HepG2 (cell line): ENCODE data around the gene CDHR1. TPM values are rescaled to one million over a fixed set of nuclear protein-coding genes. Genes with fewer than 3 reads are reported as not detected.
"Not testable (repeated sequence)": the region's sequence is repeated elsewhere in the genome, so short reads cannot be mapped to it uniquely, and the experiment has no call there.

ENCODE experiments used
- ATAC-seq: fragments of 200-7000 bp; cut with Tn5 transposase; 3 replicates; pipeline ENCODE4 v1.9.1; 2020; ENCODE audit warnings: mild to moderate bottlenecking, moderate library complexity
- BruUV-seq: library from RNA; stranded (reverse); fragments of 400-500 nt; replicated peaks from 2 replicates; lab custom pipeline; 2021; lab: Mats Ljungman, UMichigan
- CTCF ChIA-PET: fragments of 300-600 bp; formaldehyde crosslinking; extraction: SDS; loops from one replicate; lab custom pipeline; 2021; ENCODE audit warnings: low total read pairs, inconsistent platforms, low intra/inter-chr PET ratio; lab: Yijun Ruan, JAX
- POLR2A ChIA-PET: fragments of 350-600 bp; sonication (Branson Sonifier 250); formaldehyde crosslinking; loops from one replicate; lab custom pipeline; 2020; ENCODE audit warnings: antibody characterized with exemption, inconsistent platforms; lab: Yijun Ruan, JAX
- DNase-seq: peaks from one replicate; pipeline ENCODE4 v3.0.0-alpha.2; 2015; ENCODE audit warnings: low spot score
- FAIRE-seq: peaks from 3 replicates; lab custom pipeline; 2011; peaks lifted over from hg19 to GRCh38; lab: Jason Lieb, UNC
- H2AFZ ChIP-seq: one replicate; pipeline ENCODE4 v1.6.1; 2011; ENCODE audit warnings: low read length, inconsistent platforms
- H3K27ac ChIP-seq: fragments of 300-600 bp; 3 replicates; pipeline ENCODE4 v1.8.0; 2011; ENCODE audit warnings: mixed run types, mild to moderate bottlenecking, mixed read lengths, low read length, inconsistent platforms; ENCODE audit not compliant: insufficient read depth; ENCODE audit errors: extremely low read length
- H3K27me3 ChIP-seq, 2 experiments: fragments of 200-600 bp in 1 of 2; 2 replicates in 1 of 2; 3 replicates in 1 of 2; pipeline versions ENCODE4 v1.6.0 to v1.8.0; 2011; ENCODE audit warnings: low read length in 2 of 2, mild to moderate bottlenecking in 2 of 2, moderate library complexity in 2 of 2, inconsistent platforms in 1 of 2; ENCODE audit not compliant: insufficient read depth in 2 of 2, control insufficient read depth in 1 of 2
- H3K36me3 ChIP-seq, 2 experiments: fragments of 200-600 bp in 1 of 2; replicated peaks in 1 of 2; 2 replicates in 1 of 2; 3 replicates in 1 of 2; pipeline versions ENCODE4 v1.5.1 to v1.8.0; 2011; ENCODE audit warnings: low read length in 2 of 2, inconsistent platforms in 1 of 2; ENCODE audit not compliant: insufficient read depth in 2 of 2, control insufficient read depth in 1 of 2
- H3K4me1 ChIP-seq: 2 replicates; pipeline ENCODE4 v1.5.1; 2012; ENCODE audit warnings: low read length, inconsistent platforms; ENCODE audit not compliant: insufficient read depth
- H3K4me2 ChIP-seq: 2 replicates; pipeline ENCODE4 v1.6.0; 2011; ENCODE audit warnings: low read depth, low read length, inconsistent platforms
- H3K4me3 ChIP-seq, 3 experiments: fragments of 200-600 bp in 1 of 3; sonication (generic), shearing (Covaris generic) in 1 of 3; replicated peaks in 1 of 3; 2 replicates each; pipeline ENCODE4 v1.5.1; 2011 to 2016; ENCODE audit warnings: low read length in 3 of 3, inconsistent platforms in 2 of 3, low read depth in 2 of 3, mild to moderate bottlenecking in 2 of 3, control low read depth in 1 of 3, mixed read lengths in 1 of 3; ENCODE audit not compliant: insufficient read depth in 1 of 3
- H3K79me2 ChIP-seq: one replicate; pipeline ENCODE4 v1.6.1; 2011; ENCODE audit warnings: low read length, inconsistent platforms; ENCODE audit not compliant: insufficient read depth
- H3K9ac ChIP-seq: 2 replicates; pipeline ENCODE4 v1.6.0; 2011; ENCODE audit warnings: mild to moderate bottlenecking, low read depth, low read length, inconsistent platforms; ENCODE audit not compliant: insufficient read depth
- H3K9me3 ChIP-seq: 2 replicates; pipeline ENCODE4 v1.5.1; 2012; ENCODE audit warnings: mild to moderate bottlenecking, low read length
- H4K20me1 ChIP-seq: 2 replicates; pipeline ENCODE4 v1.6.0; 2011; ENCODE audit warnings: inconsistent platforms, mild to moderate bottlenecking, low read length, moderate library complexity; ENCODE audit not compliant: insufficient read depth
- WGBS: methylation state at CpG from one replicate; pipeline ENCODE4 v1.1.6; 2017; ENCODE audit warnings: low lambda C conversion rate; 5-methylcytosine and 5-hydroxymethylcytosine counted together
- in situ Hi-C: cut with HindIII; loops from 2 replicates; pipeline ENCODE4 v1.10.0; 2017; ENCODE audit warnings: low pct_unique_long_range_greater_than_20kb; ENCODE audit not compliant: extremely low pct_ligation_motif_present
- intact Hi-C: fragments of 100-400 bp; cut with micrococcal nuclease; formaldehyde crosslinking; loops from one replicate; pipeline ENCODE4 v1.10.0; 2022; ENCODE audit not compliant: unreplicated experiment
- polyA plus RNA-seq, 8 experiments: library from polyadenylated mRNA; depleted of rRNA in 3 of 8; stranded (reverse) in 7 of 8; unstranded in 1 of 8; fragments of >200 nt; fragmentation: Illumina TruSeq in 4 of 8; extraction: Trizol in 4 of 8; gene quantifications; 2 replicates each; pipeline versions ENCODE4 v1.2.1 to v1.2.3, GENCODE V29; 2011 to 2016; ENCODE audit warnings: low read depth in 4 of 8, missing spikeins in 1 of 8, mixed read lengths in 1 of 8; ENCODE audit not compliant: insufficient read depth in 1 of 8
- total RNA-seq, 5 experiments: library from RNA; depleted of rRNA; stranded (reverse); fragments of >200 nt; fragmentation: Illumina TruSeq; extraction: Trizol; gene quantifications; 2 replicates each; pipeline ENCODE4 v1.2.3, GENCODE V29; 2016; ENCODE audit warnings: low read depth in 1 of 5

Gene CDHR1
- total and polyA plus RNA-seq, 2 of the 13 experiments (the other 11 are each of a cell fraction or from before 2014, with no cell fraction given): 0.04 to 0.09 TPM

DNA sequence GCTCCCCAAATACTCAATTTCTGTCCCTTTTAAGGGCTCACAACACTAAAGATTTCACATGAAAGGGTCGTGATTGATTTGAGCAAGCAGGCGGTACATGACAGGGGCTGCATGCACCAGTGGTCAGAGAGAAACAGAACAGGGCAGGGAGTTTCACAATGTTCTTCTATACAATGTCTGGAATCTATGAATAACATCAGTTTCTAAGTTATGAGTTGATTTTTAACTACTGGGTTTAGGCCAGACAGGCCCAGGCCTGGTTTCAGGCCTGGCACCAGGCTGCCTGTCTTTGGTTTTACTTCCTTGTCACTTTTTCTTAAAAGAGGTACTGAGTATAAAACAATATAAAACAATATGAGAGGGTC, 27.1 kb upstream of the CDHR1 start:
- H3K27ac ChIP-seq, H3K9me3 ChIP-seq, POLR2A ChIA-PET, ATAC-seq, H3K79me2 ChIP-seq, FAIRE-seq, intact Hi-C loops, H3K4me3 ChIP-seq, H3K9ac ChIP-seq, H3K4me2 ChIP-seq, DNase-seq, H2AFZ ChIP-seq, H3K36me3 ChIP-seq, in situ Hi-C loops, H4K20me1 ChIP-seq, H3K27me3 ChIP-seq, CTCF ChIA-PET, BruUV-seq: not testable (repeated sequence)
- WGBS: 19% methylated on average over 2 of the region's 2 CpGs
- peaks cover 10% of the 10 kb centered on the region for H3K4me1 ChIP-seq

DNA sequence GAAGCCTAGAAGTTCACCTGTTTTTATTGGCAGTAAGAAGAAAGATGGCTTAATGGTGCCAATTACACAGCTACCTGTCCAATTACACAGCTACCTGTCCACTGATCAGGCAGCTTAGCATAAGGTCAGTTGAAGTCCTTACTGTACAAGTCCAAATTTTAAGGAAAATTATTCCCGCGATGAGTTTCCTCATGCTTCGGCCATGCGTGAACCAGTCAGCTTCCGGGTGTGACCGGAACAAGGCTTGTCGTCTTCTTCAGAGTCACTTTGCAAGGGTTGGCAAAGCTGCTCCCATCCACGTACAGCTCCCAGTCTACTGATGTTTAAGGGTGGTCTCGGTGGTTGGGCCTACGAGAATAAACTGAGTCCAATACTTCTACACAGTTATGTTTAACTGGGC, 26.0 kb upstream of the CDHR1 start:
- in situ Hi-C loops, H3K27ac ChIP-seq, DNase-seq, BruUV-seq, intact Hi-C loops, FAIRE-seq, ATAC-seq, H3K79me2 ChIP-seq, H3K4me2 ChIP-seq, CTCF ChIA-PET, H3K9ac ChIP-seq, H3K4me3 ChIP-seq, POLR2A ChIA-PET, H2AFZ ChIP-seq, H3K36me3 ChIP-seq, H3K9me3 ChIP-seq, H4K20me1 ChIP-seq: not testable (repeated sequence)
- peaks cover 18% of the 10 kb centered on the region for H3K4me1 ChIP-seq
- H3K27me3 ChIP-seq: peaks cover 1 to 16% of the 10 kb centered on the region in 2 experiments; a peak in 4 of 5 replicates
- WGBS: 83% methylated on average over 10 of the region's 10 CpGs

DNA sequence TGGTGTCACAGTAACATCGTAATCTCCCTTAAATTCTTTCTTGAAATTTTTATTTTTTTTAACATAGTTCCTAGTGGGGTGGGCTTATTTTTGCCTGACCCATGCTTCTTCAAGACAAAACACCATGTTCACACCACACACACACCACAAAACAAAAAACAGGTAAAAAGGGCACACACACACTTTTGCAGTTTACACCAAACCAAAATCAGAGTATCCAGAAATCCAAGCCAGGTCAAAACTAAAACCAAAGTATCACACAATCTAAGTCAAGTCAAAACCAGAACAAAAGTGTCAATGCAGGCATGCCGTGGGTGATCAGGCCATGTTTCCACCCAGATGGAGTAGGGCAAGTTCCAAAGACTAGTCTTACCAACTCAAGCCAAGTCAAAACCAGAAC, 23.1 kb upstream of the CDHR1 start:
- ATAC-seq, H3K79me2 ChIP-seq, H4K20me1 ChIP-seq, H2AFZ ChIP-seq, in situ Hi-C loops, H3K9me3 ChIP-seq, H3K4me3 ChIP-seq, BruUV-seq, DNase-seq, CTCF ChIA-PET, POLR2A ChIA-PET, H3K27ac ChIP-seq, intact Hi-C loops, FAIRE-seq, H3K36me3 ChIP-seq, H3K9ac ChIP-seq, H3K27me3 ChIP-seq: not testable (repeated sequence)
- H3K4me2 ChIP-seq: peak overlapping the region; percentile 49; the same call in 1 of the 2 replicates
- WGBS: 47% methylated on average over 2 of the region's 2 CpGs
- H3K4me1 ChIP-seq: peaks cover 18% of the 10 kb centered on the region
